GM23338 (cell line): Measurements from ENCODE around the gene FAU. TPM values are rescaled to one million over a fixed set of nuclear protein-coding genes. Genes with fewer than 3 reads are reported as not detected.

ENCODE experiments used
- ATAC-seq: fragments of 200-7000 bp; cut with Tn5 transposase; 3 replicates; pipeline ENCODE4 v1.9.1; 2020
- DNase-seq: peaks from one replicate; pipeline ENCODE4 v3.0.0-alpha.2; 2015; ENCODE audit warnings: low spot score
- H2AFZ ChIP-seq: fragments of 200-600 bp; sonication (generic); 2 replicates; pipeline ENCODE4 v1.8.0; 2016; ENCODE audit warnings: antibody characterized with exemption, mild to moderate bottlenecking, moderate library complexity
- H3F3A ChIP-seq: fragments of 200-600 bp; sonication (generic); replicated peaks from 2 replicates; pipeline ENCODE4 v1.8.0; 2017; ENCODE audit warnings: antibody characterized with exemption, mixed run types, low read depth
- H3K27ac ChIP-seq: fragments of 200-600 bp; sonication (generic); 2 replicates; pipeline ENCODE4 v1.6.1; 2016; ENCODE audit warnings: low read depth
- H3K27me3 ChIP-seq: fragments of 200-600 bp; sonication (generic); 2 replicates; pipeline ENCODE4 v1.8.0; 2016; ENCODE audit warnings: mild to moderate bottlenecking, mixed run types, moderate library complexity; ENCODE audit not compliant: insufficient read depth
- H3K36me3 ChIP-seq: fragments of 200-600 bp; sonication (generic); 2 replicates; pipeline ENCODE4 v1.8.0; 2016; ENCODE audit warnings: mild to moderate bottlenecking; ENCODE audit not compliant: insufficient read depth
- H3K4me1 ChIP-seq: fragments of 200-600 bp; sonication (generic); 2 replicates; pipeline ENCODE4 v1.8.0; 2016; ENCODE audit warnings: mild to moderate bottlenecking, moderate library complexity; ENCODE audit not compliant: insufficient read depth
- H3K4me2 ChIP-seq: fragments of 200-600 bp; sonication (generic); 2 replicates; pipeline ENCODE4 v1.7.1; 2017; ENCODE audit warnings: mixed run types
- H3K4me3 ChIP-seq: fragments of 200-600 bp; sonication (generic); 2 replicates; pipeline ENCODE4 v1.6.1; 2016; ENCODE audit warnings: mixed run types
- H3K79me2 ChIP-seq: fragments of 200-600 bp; sonication (generic); replicated peaks from 2 replicates; pipeline ENCODE4 v1.8.0; 2017; ENCODE audit warnings: mild to moderate bottlenecking; ENCODE audit not compliant: insufficient read depth
- H3K9me2 ChIP-seq: fragments of 200-600 bp; sonication (generic); 2 replicates; pipeline ENCODE4 v1.8.0; 2017; ENCODE audit not compliant: insufficient read depth
- H4K20me1 ChIP-seq: fragments of 200-600 bp; sonication (generic); replicated peaks from 2 replicates; pipeline ENCODE4 v1.8.0; 2017; ENCODE audit warnings: mild to moderate bottlenecking; ENCODE audit not compliant: insufficient read depth
- H3K27ac Mint-ChIP-seq: 2 replicates; pipeline ENCODE4 v1.8.0; 2020; ENCODE audit warnings: inconsistent platforms, mild to moderate bottlenecking, moderate library complexity, mixed read lengths
- H3K27me3 Mint-ChIP-seq: 3 replicates; pipeline ENCODE4 v1.8.0; 2022; ENCODE audit warnings: low read depth, mild to moderate bottlenecking, moderate library complexity, mixed read lengths, inconsistent platforms; ENCODE audit not compliant: insufficient read depth, poor library complexity
- H3K36me3 Mint-ChIP-seq: 3 replicates; pipeline ENCODE4 v1.8.0; 2021; ENCODE audit warnings: low read depth, mild to moderate bottlenecking, inconsistent platforms, moderate library complexity, mixed read lengths
- H3K4me1 Mint-ChIP-seq: 3 replicates; pipeline ENCODE4 v1.8.0; 2020; ENCODE audit warnings: mild to moderate bottlenecking, inconsistent platforms, mixed read lengths
- H3K4me3 Mint-ChIP-seq: 3 replicates; pipeline ENCODE4 v1.8.0; 2021; ENCODE audit warnings: moderate library complexity, mild to moderate bottlenecking, inconsistent platforms, mixed read lengths
- H3K9me3 Mint-ChIP-seq: 3 replicates; pipeline ENCODE4 v1.8.0; 2020; ENCODE audit warnings: moderate library complexity, mild to moderate bottlenecking, inconsistent platforms, mixed read lengths
- EZH2phosphoT487 ChIP-seq: fragments of 200-600 bp; sonication (generic); IDR thresholded peaks from one replicate; pipeline ENCODE4 v1.8.1; 2018; ENCODE audit warnings: antibody characterized with exemption; ENCODE audit not compliant: unreplicated experiment
- polyA plus RNA-seq: library from polyadenylated mRNA; unstranded; fragments of >200 nt; fragmentation: Nextera tagmentation; extraction: Ambion mirVana; gene quantifications from 2 replicates; pipeline ENCODE4 v1.2.1, GENCODE V29; 2016
- total RNA-seq: library from RNA; depleted of rRNA; stranded (reverse); fragments of >200 nt; shearing (Covaris generic); gene quantifications from 2 replicates; pipeline ENCODE4 v1.2.3, GENCODE V29; 2014
- TF ChIP-seq, protein P1 (sequence below): fragments of 250-450 bp; sonication (Bioruptor Pico); IDR thresholded peaks from 2 replicates; pipeline ENCODE4 v1.5.0; 2020; ENCODE audit warnings: mild to moderate bottlenecking, moderate library complexity
- TF ChIP-seq, protein P2 (sequence below): IDR thresholded peaks from one replicate; pipeline ENCODE4 v1.6.1; 2018; ENCODE audit warnings: antibody characterized with exemption; ENCODE audit not compliant: unreplicated experiment
- TF ChIP-seq, protein P3 (sequence below), 2 experiments: fragments of 200-600 bp in 1 of 2; sonication (generic) in 1 of 2; conservative IDR thresholded peaks; 2 replicates each; pipeline versions ENCODE4 v1.5.1 to v1.6.1; 2016 to 2017; ENCODE audit warnings: antibody characterized with exemption in 2 of 2, low read depth in 2 of 2, mild to moderate bottlenecking in 2 of 2, moderate library complexity in 1 of 2
- TF ChIP-seq, protein P4 (sequence below): IDR thresholded peaks from 2 replicates; pipeline ENCODE4 v1.6.1; 2016; ENCODE audit warnings: antibody characterized with exemption

The FAU gene
- total and polyA plus RNA-seq, 2 experiments from 2014 or later, result 262 to 1,177 TPM

DNA sequence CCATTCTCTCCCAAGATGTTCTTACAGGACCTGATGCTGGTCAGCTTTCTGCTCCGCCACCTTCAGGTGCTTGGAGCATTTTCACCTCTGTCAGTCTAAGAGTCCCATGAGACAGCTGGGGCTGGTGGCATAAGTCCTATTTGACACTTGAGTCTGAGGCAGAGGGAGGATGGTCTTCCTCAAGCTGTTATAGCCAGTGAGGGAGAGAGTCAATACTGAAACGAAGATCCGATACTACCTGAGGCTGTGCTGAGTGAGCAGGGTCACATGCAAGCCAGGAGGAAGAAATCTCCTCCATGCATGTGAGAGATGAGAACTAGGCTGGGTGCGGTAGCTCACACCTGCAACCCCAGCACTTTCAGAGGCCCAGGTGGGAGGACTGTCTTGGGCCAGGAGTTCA, 32.3 kb downstream of the FAU start:
- no peak overlapping the region for H3K27ac Mint-ChIP-seq
- no peaks in the 10 kb centered on the region for H3K9me2 ChIP-seq

More for the DNA sequence above, 32.3 kb downstream of the FAU start:
- TF ChIP-seq, protein P1, sequence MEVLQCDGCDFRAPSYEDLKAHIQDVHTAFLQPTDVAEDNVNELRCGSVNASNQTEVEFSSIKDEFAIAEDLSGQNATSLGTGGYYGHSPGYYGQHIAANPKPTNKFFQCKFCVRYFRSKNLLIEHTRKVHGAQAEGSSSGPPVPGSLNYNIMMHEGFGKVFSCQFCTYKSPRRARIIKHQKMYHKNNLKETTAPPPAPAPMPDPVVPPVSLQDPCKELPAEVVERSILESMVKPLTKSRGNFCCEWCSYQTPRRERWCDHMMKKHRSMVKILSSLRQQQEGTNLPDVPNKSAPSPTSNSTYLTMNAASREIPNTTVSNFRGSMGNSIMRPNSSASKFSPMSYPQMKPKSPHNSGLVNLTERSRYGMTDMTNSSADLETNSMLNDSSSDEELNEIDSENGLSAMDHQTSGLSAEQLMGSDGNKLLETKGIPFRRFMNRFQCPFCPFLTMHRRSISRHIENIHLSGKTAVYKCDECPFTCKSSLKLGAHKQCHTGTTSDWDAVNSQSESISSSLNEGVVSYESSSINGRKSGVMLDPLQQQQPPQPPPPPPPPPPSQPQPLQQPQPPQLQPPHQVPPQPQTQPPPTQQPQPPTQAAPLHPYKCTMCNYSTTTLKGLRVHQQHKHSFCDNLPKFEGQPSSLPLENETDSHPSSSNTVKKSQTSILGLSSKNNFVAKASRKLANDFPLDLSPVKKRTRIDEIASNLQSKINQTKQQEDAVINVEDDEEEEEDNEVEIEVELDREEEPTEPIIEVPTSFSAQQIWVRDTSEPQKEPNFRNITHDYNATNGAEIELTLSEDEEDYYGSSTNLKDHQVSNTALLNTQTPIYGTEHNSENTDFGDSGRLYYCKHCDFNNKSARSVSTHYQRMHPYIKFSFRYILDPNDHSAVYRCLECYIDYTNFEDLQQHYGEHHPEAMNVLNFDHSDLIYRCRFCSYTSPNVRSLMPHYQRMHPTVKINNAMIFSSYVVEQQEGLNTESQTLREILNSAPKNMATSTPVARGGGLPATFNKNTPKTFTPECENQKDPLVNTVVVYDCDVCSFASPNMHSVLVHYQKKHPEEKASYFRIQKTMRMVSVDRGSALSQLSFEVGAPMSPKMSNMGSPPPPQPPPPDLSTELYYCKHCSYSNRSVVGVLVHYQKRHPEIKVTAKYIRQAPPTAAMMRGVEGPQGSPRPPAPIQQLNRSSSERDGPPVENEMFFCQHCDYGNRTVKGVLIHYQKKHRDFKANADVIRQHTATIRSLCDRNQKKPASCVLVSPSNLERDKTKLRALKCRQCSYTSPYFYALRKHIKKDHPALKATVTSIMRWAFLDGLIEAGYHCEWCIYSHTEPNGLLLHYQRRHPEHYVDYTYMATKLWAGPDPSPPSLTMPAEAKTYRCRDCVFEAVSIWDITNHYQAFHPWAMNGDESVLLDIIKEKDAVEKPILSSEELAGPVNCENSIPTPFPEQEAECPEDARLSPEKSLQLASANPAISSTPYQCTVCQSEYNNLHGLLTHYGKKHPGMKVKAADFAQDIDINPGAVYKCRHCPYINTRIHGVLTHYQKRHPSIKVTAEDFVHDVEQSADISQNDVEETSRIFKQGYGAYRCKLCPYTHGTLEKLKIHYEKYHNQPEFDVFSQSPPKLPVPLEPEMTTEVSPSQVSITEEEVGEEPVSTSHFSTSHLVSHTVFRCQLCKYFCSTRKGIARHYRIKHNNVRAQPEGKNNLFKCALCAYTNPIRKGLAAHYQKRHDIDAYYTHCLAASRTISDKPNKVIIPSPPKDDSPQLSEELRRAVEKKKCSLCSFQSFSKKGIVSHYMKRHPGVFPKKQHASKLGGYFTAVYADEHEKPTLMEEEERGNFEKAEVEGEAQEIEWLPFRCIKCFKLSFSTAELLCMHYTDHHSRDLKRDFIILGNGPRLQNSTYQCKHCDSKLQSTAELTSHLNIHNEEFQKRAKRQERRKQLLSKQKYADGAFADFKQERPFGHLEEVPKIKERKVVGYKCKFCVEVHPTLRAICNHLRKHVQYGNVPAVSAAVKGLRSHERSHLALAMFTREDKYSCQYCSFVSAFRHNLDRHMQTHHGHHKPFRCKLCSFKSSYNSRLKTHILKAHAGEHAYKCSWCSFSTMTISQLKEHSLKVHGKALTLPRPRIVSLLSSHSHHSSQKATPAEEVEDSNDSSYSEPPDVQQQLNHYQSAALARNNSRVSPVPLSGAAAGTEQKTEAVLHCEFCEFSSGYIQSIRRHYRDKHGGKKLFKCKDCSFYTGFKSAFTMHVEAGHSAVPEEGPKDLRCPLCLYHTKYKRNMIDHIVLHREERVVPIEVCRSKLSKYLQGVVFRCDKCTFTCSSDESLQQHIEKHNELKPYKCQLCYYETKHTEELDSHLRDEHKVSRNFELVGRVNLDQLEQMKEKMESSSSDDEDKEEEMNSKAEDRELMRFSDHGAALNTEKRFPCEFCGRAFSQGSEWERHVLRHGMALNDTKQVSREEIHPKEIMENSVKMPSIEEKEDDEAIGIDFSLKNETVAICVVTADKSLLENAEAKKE, result no peak
- TF ChIP-seq EZH2phosphoT487, result no peak
- TF ChIP-seq, protein P2, sequence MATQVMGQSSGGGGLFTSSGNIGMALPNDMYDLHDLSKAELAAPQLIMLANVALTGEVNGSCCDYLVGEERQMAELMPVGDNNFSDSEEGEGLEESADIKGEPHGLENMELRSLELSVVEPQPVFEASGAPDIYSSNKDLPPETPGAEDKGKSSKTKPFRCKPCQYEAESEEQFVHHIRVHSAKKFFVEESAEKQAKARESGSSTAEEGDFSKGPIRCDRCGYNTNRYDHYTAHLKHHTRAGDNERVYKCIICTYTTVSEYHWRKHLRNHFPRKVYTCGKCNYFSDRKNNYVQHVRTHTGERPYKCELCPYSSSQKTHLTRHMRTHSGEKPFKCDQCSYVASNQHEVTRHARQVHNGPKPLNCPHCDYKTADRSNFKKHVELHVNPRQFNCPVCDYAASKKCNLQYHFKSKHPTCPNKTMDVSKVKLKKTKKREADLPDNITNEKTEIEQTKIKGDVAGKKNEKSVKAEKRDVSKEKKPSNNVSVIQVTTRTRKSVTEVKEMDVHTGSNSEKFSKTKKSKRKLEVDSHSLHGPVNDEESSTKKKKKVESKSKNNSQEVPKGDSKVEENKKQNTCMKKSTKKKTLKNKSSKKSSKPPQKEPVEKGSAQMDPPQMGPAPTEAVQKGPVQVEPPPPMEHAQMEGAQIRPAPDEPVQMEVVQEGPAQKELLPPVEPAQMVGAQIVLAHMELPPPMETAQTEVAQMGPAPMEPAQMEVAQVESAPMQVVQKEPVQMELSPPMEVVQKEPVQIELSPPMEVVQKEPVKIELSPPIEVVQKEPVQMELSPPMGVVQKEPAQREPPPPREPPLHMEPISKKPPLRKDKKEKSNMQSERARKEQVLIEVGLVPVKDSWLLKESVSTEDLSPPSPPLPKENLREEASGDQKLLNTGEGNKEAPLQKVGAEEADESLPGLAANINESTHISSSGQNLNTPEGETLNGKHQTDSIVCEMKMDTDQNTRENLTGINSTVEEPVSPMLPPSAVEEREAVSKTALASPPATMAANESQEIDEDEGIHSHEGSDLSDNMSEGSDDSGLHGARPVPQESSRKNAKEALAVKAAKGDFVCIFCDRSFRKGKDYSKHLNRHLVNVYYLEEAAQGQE, result no peak
- TF ChIP-seq, protein P3, sequence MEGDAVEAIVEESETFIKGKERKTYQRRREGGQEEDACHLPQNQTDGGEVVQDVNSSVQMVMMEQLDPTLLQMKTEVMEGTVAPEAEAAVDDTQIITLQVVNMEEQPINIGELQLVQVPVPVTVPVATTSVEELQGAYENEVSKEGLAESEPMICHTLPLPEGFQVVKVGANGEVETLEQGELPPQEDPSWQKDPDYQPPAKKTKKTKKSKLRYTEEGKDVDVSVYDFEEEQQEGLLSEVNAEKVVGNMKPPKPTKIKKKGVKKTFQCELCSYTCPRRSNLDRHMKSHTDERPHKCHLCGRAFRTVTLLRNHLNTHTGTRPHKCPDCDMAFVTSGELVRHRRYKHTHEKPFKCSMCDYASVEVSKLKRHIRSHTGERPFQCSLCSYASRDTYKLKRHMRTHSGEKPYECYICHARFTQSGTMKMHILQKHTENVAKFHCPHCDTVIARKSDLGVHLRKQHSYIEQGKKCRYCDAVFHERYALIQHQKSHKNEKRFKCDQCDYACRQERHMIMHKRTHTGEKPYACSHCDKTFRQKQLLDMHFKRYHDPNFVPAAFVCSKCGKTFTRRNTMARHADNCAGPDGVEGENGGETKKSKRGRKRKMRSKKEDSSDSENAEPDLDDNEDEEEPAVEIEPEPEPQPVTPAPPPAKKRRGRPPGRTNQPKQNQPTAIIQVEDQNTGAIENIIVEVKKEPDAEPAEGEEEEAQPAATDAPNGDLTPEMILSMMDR (conservative IDR thresholded peaks at IDR 0.05; ENCODE audit: low read depth in 2 of 2), result no peak
- TF ChIP-seq, protein P4, sequence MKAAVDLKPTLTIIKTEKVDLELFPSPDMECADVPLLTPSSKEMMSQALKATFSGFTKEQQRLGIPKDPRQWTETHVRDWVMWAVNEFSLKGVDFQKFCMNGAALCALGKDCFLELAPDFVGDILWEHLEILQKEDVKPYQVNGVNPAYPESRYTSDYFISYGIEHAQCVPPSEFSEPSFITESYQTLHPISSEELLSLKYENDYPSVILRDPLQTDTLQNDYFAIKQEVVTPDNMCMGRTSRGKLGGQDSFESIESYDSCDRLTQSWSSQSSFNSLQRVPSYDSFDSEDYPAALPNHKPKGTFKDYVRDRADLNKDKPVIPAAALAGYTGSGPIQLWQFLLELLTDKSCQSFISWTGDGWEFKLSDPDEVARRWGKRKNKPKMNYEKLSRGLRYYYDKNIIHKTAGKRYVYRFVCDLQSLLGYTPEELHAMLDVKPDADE, result no peak
- DNase-seq (no peak), ATAC-seq (no peak)
- no peaks in the 10 kb centered on the region for H3K36me3 ChIP-seq
- no peaks in the 10 kb centered on the region for H4K20me1 ChIP-seq
- no peak overlapping the region for H3K27ac ChIP-seq
- Mint-ChIP-seq H3K9me3 (no peaks in the 10 kb centered on the region), H3K27me3 (peaks cover 1% of the 10 kb centered on the region), H3K36me3 (peaks cover 5% of the 10 kb centered on the region; the same call in 2 of the 3 replicates), H3K4me1 (peaks cover 5% of the 10 kb centered on the region; the same call in 1 of the 3 replicates), H3K4me3 (no peak overlapping the region)
- no peak overlapping the region for H3K4me3 ChIP-seq
- no peak overlapping the region for H3K4me2 ChIP-seq
- no peaks in the 10 kb centered on the region for H3F3A ChIP-seq
- H3K4me1 ChIP-seq, result no peaks in the 10 kb centered on the region
- H3K79me2 ChIP-seq, result peaks cover 5% of the 10 kb centered on the region; the same call in 1 of the 2 replicates
- H3K27me3 ChIP-seq, result no peaks in the 10 kb centered on the region
- H2AFZ ChIP-seq, result no peak overlapping the region
